PC-9 (cell line): ENCODE data around the gene MAGEA9. TPM values are rescaled to one million over a fixed set of nuclear protein-coding genes. Genes with fewer than 3 reads are reported as not detected.
"Not testable (repeated sequence)": the region's sequence is repeated elsewhere in the genome, so short reads cannot be mapped to it uniquely, and the experiment has no call there.

Source experiments
- BruUV-seq: library from RNA; stranded (reverse); fragments of 400-500 nt; replicated peaks from 2 replicates; lab custom pipeline; 2021; lab: Mats Ljungman, UMichigan
- CTCF ChIA-PET: fragments of 300-600 bp; sonication (Branson Sonifier 250); formaldehyde crosslinking; loops from one replicate; lab custom pipeline; 2022; ENCODE audit warnings: antibody characterized with exemption; lab: Charles Lee
- POLR2A ChIA-PET: fragments of 300-600 bp; sonication (Branson Sonifier 250); formaldehyde crosslinking; loops from one replicate; lab custom pipeline; 2022; ENCODE audit warnings: antibody characterized with exemption; ENCODE audit not compliant: unreplicated experiment; lab: Charles Lee
- DNase-seq, 2 experiments: peaks; one replicate each; pipeline versions ENCODE4 v3.0.0 to v3.0.0-alpha.2; 2015 to 2022; ENCODE audit warnings: mixed read lengths in 1 of 2
- H2AFZ ChIP-seq: fragments of 200-600 bp; sonication (generic); 2 replicates; pipeline ENCODE4 v1.8.1; 2017; ENCODE audit warnings: antibody characterized with exemption
- H3F3A ChIP-seq: fragments of 200-600 bp; sonication (generic); 2 replicates; pipeline ENCODE4 v1.8.1; 2017; ENCODE audit warnings: antibody characterized with exemption, mild to moderate bottlenecking, low read depth; ENCODE audit not compliant: insufficient read depth
- H3K27ac ChIP-seq: fragments of 200-600 bp; sonication (generic); 2 replicates; pipeline ENCODE4 v1.6.1; 2016; ENCODE audit warnings: mixed run types
- H3K27me3 ChIP-seq: fragments of 200-600 bp; sonication (generic); 2 replicates; pipeline ENCODE4 v1.6.1; 2016; ENCODE audit warnings: low read depth, mixed run types; ENCODE audit not compliant: insufficient read depth
- H3K36me3 ChIP-seq: fragments of 200-600 bp; sonication (generic); 2 replicates; pipeline ENCODE4 v1.6.1; 2016; ENCODE audit warnings: low read depth, mixed run types
- H3K4me1 ChIP-seq: fragments of 200-600 bp; sonication (generic); replicated peaks from 2 replicates; pipeline ENCODE4 v1.6.1; 2016; ENCODE audit warnings: mixed run types; ENCODE audit not compliant: insufficient read depth
- H3K4me2 ChIP-seq: fragments of 200-600 bp; sonication (generic); 2 replicates; pipeline ENCODE4 v1.6.1; 2017; ENCODE audit warnings: mixed run types
- H3K4me3 ChIP-seq: fragments of 200-600 bp; sonication (generic); 2 replicates; pipeline ENCODE4 v1.6.1; 2016; ENCODE audit warnings: mixed run types
- H3K79me2 ChIP-seq: fragments of 200-600 bp; sonication (generic); 2 replicates; pipeline ENCODE4 v1.6.1; 2017; ENCODE audit warnings: low read depth, mixed run types
- H3K9me2 ChIP-seq: fragments of 200-600 bp; sonication (generic); 2 replicates; pipeline ENCODE4 v1.8.1; 2017; ENCODE audit warnings: mild to moderate bottlenecking; ENCODE audit not compliant: insufficient read depth
- H3K9me3 ChIP-seq: fragments of 200-600 bp; sonication (generic); 2 replicates; pipeline ENCODE4 v1.8.1; 2016; ENCODE audit warnings: low read depth; ENCODE audit not compliant: insufficient read depth
- H4K20me1 ChIP-seq: fragments of 200-600 bp; sonication (generic); 2 replicates; pipeline ENCODE4 v1.8.1; 2017; ENCODE audit not compliant: insufficient read depth
- CTCF ChIP-seq: fragments of 200-600 bp; sonication (generic); conservative IDR thresholded peaks from 2 replicates; pipeline ENCODE4 v1.6.1; 2017; ENCODE audit warnings: mixed run types, antibody characterized with exemption, mild to moderate bottlenecking, moderate library complexity
- EZH2 ChIP-seq: fragments of 200-600 bp; sonication (generic); IDR thresholded peaks from 2 replicates; pipeline ENCODE4 v1.8.0; 2017; ENCODE audit warnings: antibody characterized with exemption, low read depth
- intact Hi-C: fragments of 100-400 bp; cut with micrococcal nuclease; formaldehyde crosslinking; loops from one replicate; pipeline ENCODE4 v1.10.0; 2022; ENCODE audit not compliant: unreplicated experiment
- total RNA-seq: library from RNA; stranded (reverse); gene quantifications from 2 replicates; pipeline ENCODE4 v1.2.3, GENCODE V29; 2021

Gene MAGEA9
- total RNA-seq, 1 experiment from 2014 or later = not detected

GRCh38 chrX:149762696-149763614, 18.8 kb upstream of the MAGEA9 start:
- Histone ChIP-seq H2AFZ (no peak overlapping the region), H3K27ac (no peak overlapping the region), H3K27me3 (peaks cover 56% of the 10 kb centered on the region), H3F3A (no peaks in the 10 kb centered on the region), H3K4me1 (no peaks in the 10 kb centered on the region), H3K9me3 (no peaks in the 10 kb centered on the region), H3K79me2 (no peaks in the 10 kb centered on the region), H3K9me2 (no peaks in the 10 kb centered on the region), H3K4me2 (no peak overlapping the region), H3K36me3 (no peaks in the 10 kb centered on the region), H4K20me1 (no peaks in the 10 kb centered on the region), H3K4me3 (no peak overlapping the region)
- ChIA-PET POLR2A (interaction anchor here (0.6 kb wide), 1 partner anchor 176 kb away, joined by 3 read pairs; no protein-coding TSS in a partner anchor), CTCF (no interaction called here)
- no TSS peak for BruUV-seq
- no peak for DNase-seq
- TF ChIP-seq CTCF = no peak
- TF ChIP-seq EZH2 = no peak
- intact Hi-C loops = no loop called here

- H3F3A ChIP-seq, H3K4me2 ChIP-seq, DNase-seq, CTCF ChIA-PET, H3K9me2 ChIP-seq, H3K4me1 ChIP-seq, H3K79me2 ChIP-seq, intact Hi-C loops, H4K20me1 ChIP-seq, H3K36me3 ChIP-seq, H3K9me3 ChIP-seq, H2AFZ ChIP-seq, H3K27me3 ChIP-seq, H3K4me3 ChIP-seq, H3K27ac ChIP-seq, BruUV-seq, POLR2A ChIA-PET: not testable (repeated sequence)
Measured at GRCh38 chrX:149770344-149770743, 11.4 kb upstream of the MAGEA9 start.

- not testable (repeated sequence) for BruUV-seq
Measured at GRCh38 chrX:149773026-149773425, 8.7 kb upstream of the MAGEA9 start.

GRCh38 chrX:149773768-149774167, 8.0 kb upstream of the MAGEA9 start, which contains the start of gene HSFX1:
Gene HSFX1 (plus strand): TSS chrX:149774068. CDS start chrX:149774682, 614 bp downstream.
- H3K4me1 ChIP-seq, H3K9me2 ChIP-seq, BruUV-seq, H4K20me1 ChIP-seq, intact Hi-C loops, H2AFZ ChIP-seq, H3K27ac ChIP-seq, CTCF ChIA-PET, H3K79me2 ChIP-seq, H3F3A ChIP-seq, POLR2A ChIA-PET, H3K9me3 ChIP-seq, H3K4me2 ChIP-seq, H3K27me3 ChIP-seq, DNase-seq, H3K36me3 ChIP-seq, H3K4me3 ChIP-seq: not testable (repeated sequence)

More at GRCh38 chrX:149773026-149773425, 8.7 kb upstream of the MAGEA9 start:
- H3K9me2 ChIP-seq, H3K9me3 ChIP-seq, H3K79me2 ChIP-seq, H3K4me3 ChIP-seq, CTCF ChIA-PET, intact Hi-C loops, POLR2A ChIA-PET, H3K36me3 ChIP-seq, H2AFZ ChIP-seq, H3F3A ChIP-seq, DNase-seq, H3K4me2 ChIP-seq, H3K27me3 ChIP-seq, H3K4me1 ChIP-seq, H3K27ac ChIP-seq, H4K20me1 ChIP-seq: not testable (repeated sequence)

- intact Hi-C loops, H3K4me1 ChIP-seq, H2AFZ ChIP-seq, H4K20me1 ChIP-seq, POLR2A ChIA-PET, H3K4me2 ChIP-seq, H3F3A ChIP-seq, H3K27ac ChIP-seq, H3K9me2 ChIP-seq, DNase-seq, H3K9me3 ChIP-seq, H3K27me3 ChIP-seq, H3K36me3 ChIP-seq, H3K79me2 ChIP-seq, CTCF ChIA-PET, H3K4me3 ChIP-seq, BruUV-seq: not testable (repeated sequence)
Measured at GRCh38 chrX:149777999-149778398, 3.7 kb upstream of the MAGEA9 start.

GRCh38 chrX:149795531-149795930, 13.8 kb downstream of the MAGEA9 start:
- H3K79me2 ChIP-seq, DNase-seq, H3K9me2 ChIP-seq, H3K27ac ChIP-seq, H4K20me1 ChIP-seq, CTCF ChIA-PET, H2AFZ ChIP-seq, H3K4me2 ChIP-seq, POLR2A ChIA-PET, H3K36me3 ChIP-seq, H3K4me3 ChIP-seq, H3K4me1 ChIP-seq, BruUV-seq, H3F3A ChIP-seq, intact Hi-C loops, H3K9me3 ChIP-seq: not testable (repeated sequence)
- H3K27me3 ChIP-seq = peaks cover 31% of the 10 kb centered on the region; the same call in 1 of the 2 replicates
